Endodermal cell (in vitro differentiated cells): ENCODE data around the gene GLRX3. TPM values are rescaled to one million over a fixed set of nuclear protein-coding genes. Genes with fewer than 3 reads are reported as not detected.

Experiments used
- DNase-seq: peaks from one replicate; pipeline ENCODE4 v3.0.0-alpha.2; 2017
- H3K27ac ChIP-seq: 2 replicates; pipeline ENCODE4 v1.5.1; 2013; ENCODE audit warnings: mild to moderate bottlenecking, low read depth, low read length, moderate library complexity
- H3K27me3 ChIP-seq: 2 replicates; pipeline ENCODE4 v1.6.1; 2013; ENCODE audit warnings: mild to moderate bottlenecking, low read length, moderate library complexity; ENCODE audit not compliant: insufficient read depth, control insufficient read depth, poor library complexity, severe bottlenecking
- H3K36me3 ChIP-seq: 2 replicates; pipeline ENCODE4 v1.7.0; 2013; ENCODE audit warnings: mild to moderate bottlenecking, low read length, moderate library complexity; ENCODE audit not compliant: control insufficient read depth, insufficient read depth
- H3K4me1 ChIP-seq: one replicate; pipeline ENCODE4 v1.7.0; 2013; ENCODE audit warnings: low read length; ENCODE audit not compliant: control insufficient read depth, insufficient read depth
- H3K4me3 ChIP-seq: 2 replicates; pipeline ENCODE4 v1.5.1; 2013; ENCODE audit warnings: mild to moderate bottlenecking, low read length, moderate library complexity
- H3K9ac ChIP-seq: 2 replicates; pipeline ENCODE4 v1.6.1; 2013; ENCODE audit warnings: mild to moderate bottlenecking, low read length, moderate library complexity; ENCODE audit not compliant: poor library complexity, severe bottlenecking; ENCODE audit errors: extremely low read depth
- H3K9me3 ChIP-seq: 2 replicates; pipeline ENCODE4 v1.6.1; 2013; ENCODE audit warnings: mild to moderate bottlenecking, low read length, moderate library complexity; ENCODE audit not compliant: control insufficient read depth
- H3K27ac Mint-ChIP-seq: 2 replicates; pipeline ENCODE4 v1.8.0; 2020; ENCODE audit warnings: mixed read lengths
- H3K27me3 Mint-ChIP-seq: 2 replicates; pipeline ENCODE4 v1.8.0; 2021; ENCODE audit warnings: mild to moderate bottlenecking, mixed read lengths; ENCODE audit not compliant: insufficient read depth
- H3K36me3 Mint-ChIP-seq: 2 replicates; pipeline ENCODE4 v1.8.0; 2020; ENCODE audit warnings: low read depth, mixed read lengths
- H3K4me1 Mint-ChIP-seq: 2 replicates; pipeline ENCODE4 v1.8.0; 2020; ENCODE audit warnings: mixed read lengths
- H3K4me3 Mint-ChIP-seq: 2 replicates; pipeline ENCODE4 v1.8.0; 2020; ENCODE audit warnings: mild to moderate bottlenecking, moderate library complexity, mixed read lengths
- H3K9me3 Mint-ChIP-seq: 2 replicates; pipeline ENCODE4 v1.8.0; 2020; ENCODE audit warnings: mild to moderate bottlenecking, mixed read lengths
- WGBS, 2 experiments: methylation state at CpG; one replicate each; pipeline versions ENCODE4 v1.1.5 to v1.1.7; 2013; ENCODE audit warnings: missing lambda C conversion rate in 2 of 2, mixed read lengths in 1 of 2; ENCODE audit not compliant: insufficient coverage in 1 of 2, insufficient read length in 1 of 2; 5-methylcytosine and 5-hydroxymethylcytosine counted together
- total RNA-seq, 2 donors: library from RNA; stranded (reverse); fragmentation: NEBNext Ultra II Directional in 1 of 2; extraction: Animal tissue kit (Norgen Biotek cat#: 25700) in 1 of 2; gene quantifications; 2 replicates in 1 of 2; 3 replicates in 1 of 2; pipeline ENCODE4 v1.2.1, GENCODE V29; 2021
- TF ChIP-seq, protein P1 (sequence below): fragments of 200-600 bp; sonication (generic); conservative IDR thresholded peaks from 2 replicates; pipeline ENCODE4 v1.5.0; 2021; ENCODE audit warnings: antibody characterized with exemption, mild to moderate bottlenecking

The GLRX3 gene
- total RNA-seq, 2 donors from 2014 or later: 119 to 123 TPM

DNA sequence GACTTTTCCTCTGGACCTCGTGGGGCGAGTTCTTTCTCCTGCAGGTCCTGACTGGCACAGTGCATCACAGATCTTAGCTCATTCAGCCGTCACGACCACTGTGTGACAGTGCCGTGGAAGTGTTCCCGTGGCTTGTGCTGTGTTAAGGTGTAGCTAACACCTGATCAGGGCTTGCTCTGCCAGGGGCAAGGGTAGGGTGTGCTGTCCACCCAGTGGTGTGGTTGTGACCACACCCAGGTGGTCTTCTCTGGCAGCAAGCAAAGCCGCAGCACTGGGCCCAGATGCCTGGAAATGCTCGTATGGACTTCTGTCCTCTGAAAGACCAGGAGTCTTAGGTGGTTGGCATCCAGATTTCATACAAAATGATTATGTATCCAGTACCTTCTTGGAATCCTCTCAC is 86.2 kb downstream of the GLRX3 start:
- Histone ChIP-seq H3K36me3 (no peaks in the 10 kb centered on the region), H3K27me3 (no peaks in the 10 kb centered on the region), H3K9ac (no peak overlapping the region), H3K4me3 (no peak overlapping the region), H3K27ac (no peak overlapping the region), H3K4me1 (no peaks in the 10 kb centered on the region), H3K9me3 (no peaks in the 10 kb centered on the region)
- Mint-ChIP-seq H3K27me3 (no peaks in the 10 kb centered on the region), H3K9me3 (peaks cover 12% of the 10 kb centered on the region), H3K36me3 (no peaks in the 10 kb centered on the region), H3K27ac (no peak overlapping the region), H3K4me3 (no peak overlapping the region), H3K4me1 (no peaks in the 10 kb centered on the region)
- TF ChIP-seq, protein P1, sequence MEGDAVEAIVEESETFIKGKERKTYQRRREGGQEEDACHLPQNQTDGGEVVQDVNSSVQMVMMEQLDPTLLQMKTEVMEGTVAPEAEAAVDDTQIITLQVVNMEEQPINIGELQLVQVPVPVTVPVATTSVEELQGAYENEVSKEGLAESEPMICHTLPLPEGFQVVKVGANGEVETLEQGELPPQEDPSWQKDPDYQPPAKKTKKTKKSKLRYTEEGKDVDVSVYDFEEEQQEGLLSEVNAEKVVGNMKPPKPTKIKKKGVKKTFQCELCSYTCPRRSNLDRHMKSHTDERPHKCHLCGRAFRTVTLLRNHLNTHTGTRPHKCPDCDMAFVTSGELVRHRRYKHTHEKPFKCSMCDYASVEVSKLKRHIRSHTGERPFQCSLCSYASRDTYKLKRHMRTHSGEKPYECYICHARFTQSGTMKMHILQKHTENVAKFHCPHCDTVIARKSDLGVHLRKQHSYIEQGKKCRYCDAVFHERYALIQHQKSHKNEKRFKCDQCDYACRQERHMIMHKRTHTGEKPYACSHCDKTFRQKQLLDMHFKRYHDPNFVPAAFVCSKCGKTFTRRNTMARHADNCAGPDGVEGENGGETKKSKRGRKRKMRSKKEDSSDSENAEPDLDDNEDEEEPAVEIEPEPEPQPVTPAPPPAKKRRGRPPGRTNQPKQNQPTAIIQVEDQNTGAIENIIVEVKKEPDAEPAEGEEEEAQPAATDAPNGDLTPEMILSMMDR: no peak
- 91 to 92% methylated on average over 6 to 8 of the region's 8 CpGs for WGBS, 2 experiments
- peak; percentile 26 for DNase-seq

DNA sequence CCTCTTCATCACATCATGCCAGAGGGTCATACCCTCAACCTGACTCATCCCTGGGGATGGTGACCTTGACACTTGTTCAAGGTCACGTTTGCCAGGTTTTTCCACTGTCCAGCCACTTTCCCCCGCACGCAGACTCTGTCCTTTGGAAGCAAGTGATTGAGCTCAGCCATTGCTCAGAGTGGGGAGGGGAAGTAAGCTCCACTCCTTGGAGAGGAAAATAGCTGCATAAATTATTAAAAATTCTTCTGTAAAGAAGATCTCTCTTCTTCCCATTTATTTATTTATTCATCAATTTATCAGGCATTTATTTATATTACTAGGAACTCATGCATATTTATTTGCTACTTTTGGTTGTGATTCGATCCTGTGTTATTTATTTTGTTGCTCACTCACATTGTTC is 88.0 kb downstream of the GLRX3 start:
- Histone ChIP-seq H3K9me3 (peaks cover 9% of the 10 kb centered on the region), H3K9ac (no peak overlapping the region), H3K27me3 (no peaks in the 10 kb centered on the region), H3K4me1 (no peaks in the 10 kb centered on the region), H3K36me3 (no peaks in the 10 kb centered on the region), H3K4me3 (no peak overlapping the region), H3K27ac (no peak overlapping the region)
- Mint-ChIP-seq H3K36me3 (peaks cover 2% of the 10 kb centered on the region), H3K4me1 (no peaks in the 10 kb centered on the region), H3K4me3 (no peak overlapping the region), H3K27me3 (no peaks in the 10 kb centered on the region), H3K27ac (no peak overlapping the region), H3K9me3 (peaks cover 24% of the 10 kb centered on the region)
- TF ChIP-seq, protein P1: no peak
- 87% methylated on average over 4 of the region's 4 CpGs; no CpG with 5 or more reads in 1 of the 2 experiments for WGBS, 2 experiments
- peak; percentile 7 for DNase-seq

DNA sequence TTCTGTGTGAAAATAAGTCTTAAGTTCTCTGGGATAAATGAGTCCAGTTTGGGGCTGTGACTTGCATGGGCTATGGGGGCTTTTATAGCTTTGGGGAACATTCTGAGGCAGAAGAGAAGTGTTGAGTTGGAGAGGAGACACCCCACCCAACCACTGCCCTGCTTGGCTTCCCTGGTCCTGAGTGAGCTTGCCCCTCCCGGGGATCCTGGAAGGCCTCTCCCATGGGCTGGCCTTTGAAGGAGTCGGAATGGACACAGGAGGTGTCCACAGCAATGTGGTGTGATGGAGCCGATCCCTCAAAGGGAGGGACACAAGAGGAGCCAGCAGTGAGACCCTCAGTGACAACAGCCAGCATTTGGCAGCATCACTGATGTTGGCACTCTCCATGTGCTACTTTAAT is 89.8 kb downstream of the GLRX3 start:
- TF ChIP-seq, protein P1: no peak
- H3K27ac ChIP-seq: no peak overlapping the region
- no peaks in the 10 kb centered on the region for H3K4me1 ChIP-seq
- Mint-ChIP-seq H3K27me3 (no peaks in the 10 kb centered on the region), H3K36me3 (peaks cover 2% of the 10 kb centered on the region), H3K4me3 (no peak overlapping the region), H3K4me1 (no peaks in the 10 kb centered on the region), H3K9me3 (peaks cover 24% of the 10 kb centered on the region), H3K27ac (no peak overlapping the region)
- DNase-seq: no peak
- no peak overlapping the region for H3K4me3 ChIP-seq
- no peak overlapping the region for H3K9ac ChIP-seq
- no peaks in the 10 kb centered on the region for H3K27me3 ChIP-seq
- no peaks in the 10 kb centered on the region for H3K36me3 ChIP-seq
- WGBS, 2 experiments: 90% methylated on average over 3 of the region's 3 CpGs; no CpG with 5 or more reads in 1 of the 2 experiments
- H3K9me3 ChIP-seq: peaks cover 9% of the 10 kb centered on the region
